GM11168 (cell line): Measurements from ENCODE around the gene CNTROB.

Experiments used
- in situ Hi-C: fragments of 300-500 bp; cut with MboI; formaldehyde crosslinking; loops from one replicate; pipeline ENCODE4 v1.12.0; 2022; ENCODE audit warnings: low sequenced_read_pairs; ENCODE audit not compliant: unreplicated experiment

CNTROB gene

GRCh38 chr17:7903154-7904103 lies 28.6 kb upstream of the CNTROB start:
- in situ Hi-C loops, result no loop called here

GRCh38 chr17:7909089-7909488 lies 22.9 kb upstream of the CNTROB start:
- in situ Hi-C loops, result loop anchor here (5.0 kb wide), 1 partner anchor 78 kb away; no protein-coding TSS in a partner anchor

GRCh38 chr17:7910281-7910680 lies 21.7 kb upstream of the CNTROB start:
- in situ Hi-C loops, result loop anchor here (10.0 kb wide), 1 partner anchor 135 kb away; no protein-coding TSS in a partner anchor

- in situ Hi-C loops, result loop anchor here (10.0 kb wide), 1 partner anchor 134 kb away; no protein-coding TSS in a partner anchor
These were observed 21.3 kb upstream of the CNTROB start for GRCh38 chr17:7910711-7911110.

- in situ Hi-C loops, result loop anchor here (10.0 kb wide), 1 partner anchor 134 kb away; no protein-coding TSS in a partner anchor
These were observed 20.9 kb upstream of the CNTROB start for GRCh38 chr17:7911116-7911515.

- in situ Hi-C loops, result loop anchor here (10.0 kb wide), 1 partner anchor 132 kb away; no protein-coding TSS in a partner anchor
These were observed 19.0 kb upstream of the CNTROB start for GRCh38 chr17:7912927-7913524.

GRCh38 chr17:7915179-7915610 lies 16.8 kb upstream of the CNTROB start:
- in situ Hi-C loops, result loop anchor here (10.0 kb wide), 1 partner anchor 130 kb away; no protein-coding TSS in a partner anchor

GRCh38 chr17:7915611-7916384 lies 16.2 kb upstream of the CNTROB start, which contains the start of gene RNF227:
Gene RNF227, minus strand, starts transcription at chr17:7916289. Its CDS starts 94 bp downstream, at chr17:7916195.
- in situ Hi-C loops, result loop anchor here (10.0 kb wide), 1 partner anchor 129 kb away; no protein-coding TSS in a partner anchor

GRCh38 chr17:7916385-7916682 lies 15.7 kb upstream of the CNTROB start:
- in situ Hi-C loops, result loop anchor here (10.0 kb wide), 1 partner anchor 128 kb away; no protein-coding TSS in a partner anchor

GRCh38 chr17:7916808-7917207 lies 15.2 kb upstream of the CNTROB start:
- in situ Hi-C loops, result loop anchor here (10.0 kb wide), 1 partner anchor 128 kb away; no protein-coding TSS in a partner anchor

- in situ Hi-C loops, result no loop called here
These were observed 9.6 kb upstream of the CNTROB start for GRCh38 chr17:7922269-7922844.

- in situ Hi-C loops, result no loop called here
These were observed 9.0 kb upstream of the CNTROB start for GRCh38 chr17:7922845-7923628.

- in situ Hi-C loops, result no loop called here
These were observed 4.4 kb upstream of the CNTROB start for GRCh38 chr17:7927596-7927995.

- in situ Hi-C loops, result no loop called here
These were observed 2.6 kb upstream of the CNTROB start, which contains the start of gene KCNAB3 for GRCh38 chr17:7929158-7930023. Gene KCNAB3, minus strand, starts transcription at chr17:7929856. Its CDS starts 421 bp downstream, at chr17:7929435.

GRCh38 chr17:7930841-7931631 lies 970 bp upstream of the CNTROB start:
- in situ Hi-C loops, result no loop called here

GRCh38 chr17:7932483-7932891 lies 481 bp downstream of the CNTROB start:
- in situ Hi-C loops, result no loop called here

- in situ Hi-C loops, result no loop called here
These were observed 943 bp downstream of the CNTROB start for GRCh38 chr17:7932949-7933348.
